Spleen (tissue), 11 donors: ENCODE measurements around the gene TFAP2B. TPM values are rescaled to one million over a fixed set of nuclear protein-coding genes. Genes with fewer than 3 reads are reported as not detected.

Experiments used
- DNase-seq: peaks from one replicate; pipeline ENCODE4 v3.0.0-alpha.2; 2020
- H3K27ac ChIP-seq, 8 donors: fragments of 200-600 bp; sonication (generic) in 7 of 8; 1 replicate in 4 of 8; 2 replicates in 4 of 8; pipeline versions ENCODE4 v1.5.0 to v1.8.0; 2016 to 2021; ENCODE audit warnings: inconsistent platforms in 4 of 8, mild to moderate bottlenecking in 4 of 8, moderate library complexity in 1 of 8
- H3K27me3 ChIP-seq, 7 donors: fragments of 200-600 bp; sonication (generic) in 6 of 7; replicated peaks in 1 of 7; 1 replicate in 4 of 7; 2 replicates in 3 of 7; pipeline versions ENCODE4 v1.5.0 to v1.8.0; 2016 to 2021; ENCODE audit warnings: inconsistent platforms in 3 of 7, mild to moderate bottlenecking in 1 of 7
- H3K36me3 ChIP-seq, 6 donors: fragments of 200-600 bp; sonication (generic) in 5 of 6; 1 replicate in 4 of 6; 2 replicates in 2 of 6; pipeline versions ENCODE4 v1.5.0 to v1.8.0; 2016 to 2021; ENCODE audit warnings: inconsistent platforms in 2 of 6
- H3K4me1 ChIP-seq, 6 donors: fragments of 200-600 bp; sonication (generic) in 5 of 6; 1 replicate in 3 of 6; 2 replicates in 3 of 6; pipeline versions ENCODE4 v1.5.0 to v1.8.0; 2016 to 2021; ENCODE audit warnings: inconsistent platforms in 3 of 6
- H3K4me3 ChIP-seq, 8 donors: fragments of 200-600 bp; sonication (generic) in 7 of 8; 1 replicate in 4 of 8; 2 replicates in 4 of 8; pipeline versions ENCODE4 v1.5.0 to v1.8.0; 2016 to 2021; ENCODE audit warnings: inconsistent platforms in 4 of 8, mild to moderate bottlenecking in 4 of 8, moderate library complexity in 2 of 8
- H3K9me3 ChIP-seq, 8 donors: fragments of 200-600 bp; sonication (generic) in 7 of 8; 1 replicate in 4 of 8; 2 replicates in 4 of 8; pipeline versions ENCODE4 v1.5.0 to v1.8.0; 2016 to 2021; ENCODE audit warnings: inconsistent platforms in 4 of 8
- POLR2A ChIP-seq, 3 donors: fragments of 450-650 bp; IDR thresholded peaks; one replicate each; pipeline ENCODE4 v1.5.1; 2017; ENCODE audit warnings: antibody characterized with exemption in 3 of 3, mild to moderate bottlenecking in 1 of 3
- POLR2AphosphoS5 ChIP-seq, 3 donors: sonication (generic); formaldehyde crosslinking; IDR thresholded peaks; one replicate each; pipeline ENCODE4 v1.5.1; 2017; ENCODE audit warnings: antibody characterized with exemption in 3 of 3
- WGBS, 5 donors: extraction: QIAGEN DNeasy Blood & Tissue Kit in 3 of 5; methylation state at CpG; one replicate each; pipeline versions ENCODE4 v1.1.5 to v1.1.7; 2013 to 2018; 5-methylcytosine and 5-hydroxymethylcytosine counted together
- intact Hi-C: fragments of 100-400 bp; cut with DNase I; formaldehyde crosslinking; loops from one replicate; pipeline ENCODE4 v1.15.0; 2023; ENCODE audit warnings: low total_unique reads
- polyA plus RNA-seq, 3 donors: library from polyadenylated mRNA; stranded (reverse); fragments of 200-250 nt; gene quantifications; one replicate each; pipeline ENCODE4 v1.2.1, GENCODE V29; 2013
- total RNA-seq, 7 donors: library from RNA; depleted of rRNA in 3 of 7; stranded (reverse); fragments of >200 nt in 3 of 7; fragmentation: NEBNext Ultra II Directional in 4 of 7; extraction: Animal tissue kit (Norgen Biotek cat#: 25700) in 4 of 7; gene quantifications; one replicate each; pipeline versions ENCODE4 v1.1.0 to v1.2.1, GENCODE V29; 2016 to 2021
- TF ChIP-seq, protein P1 (sequence below), 11 experiments: fragments of 200-600 bp in 7 of 11; fragments of 450-650 bp in 4 of 11; sonication (generic) in 4 of 11; IDR thresholded peaks in 8 of 11; conservative IDR thresholded peaks in 3 of 11; 1 replicate in 7 of 11; 2 replicates in 4 of 11; pipeline versions ENCODE4 v1.4.0 to v1.8.0; 2016 to 2021; ENCODE audit warnings: antibody characterized with exemption in 11 of 11, inconsistent platforms in 4 of 11, mild to moderate bottlenecking in 1 of 11
- donor health status: healthy with polysubstance abuse.
- donor health status: DM: no; HTN: no; CAD: no; lungs with moderate emphysema.
- donor health status: DM: no; HTN: no; CAD: no.
- donor health status: Bipolar disorder and iron deficiency.
- donor health status: healthy.
- donor health status: DM: no; HTN: no; CAD: no.
- donor health status: DM: yes; HTN: yes; CAD: no.

The TFAP2B gene
- total and polyA plus RNA-seq, 10 donors: not detected

GRCh38 chr6:50824552-50824951, 5.9 kb downstream of the TFAP2B start:
- 8 to 12% (median 10%) methylated on average over 2 of the region's 2 CpGs for WGBS, 5 donors
- intact Hi-C loops: no loop called here

DNA sequence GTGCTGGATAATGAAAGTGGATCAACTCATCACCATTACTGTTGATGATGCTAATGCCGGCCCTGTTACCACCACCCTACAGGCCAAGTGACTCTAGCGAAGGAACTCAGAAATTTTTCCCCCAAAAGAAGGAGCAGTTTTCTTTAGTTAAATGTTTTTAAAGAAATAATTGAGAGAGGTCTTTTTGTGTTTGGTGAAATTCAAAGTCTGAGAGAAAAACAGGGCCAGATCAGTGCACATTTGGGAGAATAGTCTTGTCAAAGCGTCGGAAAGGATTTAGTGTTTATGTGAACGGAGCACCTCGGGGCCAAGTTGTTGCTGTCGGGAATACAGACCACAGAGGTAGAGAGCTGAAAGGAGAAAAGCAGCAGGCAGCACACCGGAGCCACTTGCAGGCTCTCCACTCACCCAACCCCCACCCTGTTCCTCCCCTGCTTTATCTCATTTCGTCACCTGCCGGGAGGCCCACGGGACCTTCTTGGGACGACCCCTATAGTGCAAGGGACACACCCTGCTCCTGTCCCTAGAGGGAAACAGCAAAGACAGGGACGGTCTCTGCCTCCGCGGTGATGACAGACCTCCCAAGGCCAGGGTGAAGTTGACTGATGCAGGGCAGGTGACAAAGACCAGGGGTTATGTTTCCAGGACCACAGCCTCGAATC, 6.8 kb downstream of the TFAP2B start:
- 6 to 13% (median 8%) methylated on average over 16 of the region's 16 CpGs for WGBS, 5 donors
- Histone ChIP-seq H3K27me3 (peaks cover 0 to 100% (median 80%) of the 10 kb centered on the region in 7 donors), H3K9me3 (no peaks in the 10 kb centered on the region), H3K27ac (no peak overlapping the region), H3K4me1 (peaks cover 0 to 8% (median 3%) of the 10 kb centered on the region in 6 donors), H3K4me3 (no peak overlapping the region), H3K36me3 (no peaks in the 10 kb centered on the region)
- no peak for TF ChIP-seq POLR2A (IDR thresholded peaks at IDR 0.05)
- TF ChIP-seq POLR2AphosphoS5 (IDR thresholded peaks at IDR 0.05): no peak
- TF ChIP-seq, protein P1, sequence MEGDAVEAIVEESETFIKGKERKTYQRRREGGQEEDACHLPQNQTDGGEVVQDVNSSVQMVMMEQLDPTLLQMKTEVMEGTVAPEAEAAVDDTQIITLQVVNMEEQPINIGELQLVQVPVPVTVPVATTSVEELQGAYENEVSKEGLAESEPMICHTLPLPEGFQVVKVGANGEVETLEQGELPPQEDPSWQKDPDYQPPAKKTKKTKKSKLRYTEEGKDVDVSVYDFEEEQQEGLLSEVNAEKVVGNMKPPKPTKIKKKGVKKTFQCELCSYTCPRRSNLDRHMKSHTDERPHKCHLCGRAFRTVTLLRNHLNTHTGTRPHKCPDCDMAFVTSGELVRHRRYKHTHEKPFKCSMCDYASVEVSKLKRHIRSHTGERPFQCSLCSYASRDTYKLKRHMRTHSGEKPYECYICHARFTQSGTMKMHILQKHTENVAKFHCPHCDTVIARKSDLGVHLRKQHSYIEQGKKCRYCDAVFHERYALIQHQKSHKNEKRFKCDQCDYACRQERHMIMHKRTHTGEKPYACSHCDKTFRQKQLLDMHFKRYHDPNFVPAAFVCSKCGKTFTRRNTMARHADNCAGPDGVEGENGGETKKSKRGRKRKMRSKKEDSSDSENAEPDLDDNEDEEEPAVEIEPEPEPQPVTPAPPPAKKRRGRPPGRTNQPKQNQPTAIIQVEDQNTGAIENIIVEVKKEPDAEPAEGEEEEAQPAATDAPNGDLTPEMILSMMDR (IDR thresholded peaks at IDR 0.05 in 8 of 11, conservative IDR thresholded peaks at IDR 0.05 in 3 of 11): no peak
- intact Hi-C loops: no loop called here
- DNase-seq: no peak

More at GRCh38 chr6:50824552-50824951, 5.9 kb downstream of the TFAP2B start:
- DNase-seq: no peak
- no peak overlapping the region for H3K4me3 ChIP-seq
- H3K9me3 ChIP-seq: no peaks in the 10 kb centered on the region
- H3K27me3 ChIP-seq: peaks cover 0 to 100% (median 89%) of the 10 kb centered on the region in 7 donors
- H3K4me1 ChIP-seq: peaks cover 0 to 17% (median 12%) of the 10 kb centered on the region in 6 donors
- TF ChIP-seq, protein P1 (IDR thresholded peaks at IDR 0.05 in 8 of 11, conservative IDR thresholded peaks at IDR 0.05 in 3 of 11): no peak
- TF ChIP-seq POLR2A (IDR thresholded peaks at IDR 0.05): no peak
- H3K36me3 ChIP-seq: no peaks in the 10 kb centered on the region
- H3K27ac ChIP-seq: no peak overlapping the region

- no peak for DNase-seq
- intact Hi-C loops: no loop called here
- Histone ChIP-seq H3K27me3 (peaks cover 0 to 100% (median 79%) of the 10 kb centered on the region in 7 donors), H3K27ac (no peak overlapping the region), H3K4me1 (peaks cover 0 to 4% (median 0%) of the 10 kb centered on the region in 6 donors), H3K9me3 (no peaks in the 10 kb centered on the region), H3K4me3 (no peak overlapping the region), H3K36me3 (no peaks in the 10 kb centered on the region)
- TF ChIP-seq POLR2AphosphoS5 (IDR thresholded peaks at IDR 0.05) (no peak), POLR2A (IDR thresholded peaks at IDR 0.05) (no peak)
- TF ChIP-seq, protein P1 (IDR thresholded peaks at IDR 0.05 in 8 of 11, conservative IDR thresholded peaks at IDR 0.05 in 3 of 11): no peak
- WGBS, 5 donors: 10 to 22% (median 16%) methylated on average over 19 of the region's 19 CpGs
These were observed 7.5 kb downstream of the TFAP2B start for GRCh38 chr6:50826037-50826761.

DNA sequence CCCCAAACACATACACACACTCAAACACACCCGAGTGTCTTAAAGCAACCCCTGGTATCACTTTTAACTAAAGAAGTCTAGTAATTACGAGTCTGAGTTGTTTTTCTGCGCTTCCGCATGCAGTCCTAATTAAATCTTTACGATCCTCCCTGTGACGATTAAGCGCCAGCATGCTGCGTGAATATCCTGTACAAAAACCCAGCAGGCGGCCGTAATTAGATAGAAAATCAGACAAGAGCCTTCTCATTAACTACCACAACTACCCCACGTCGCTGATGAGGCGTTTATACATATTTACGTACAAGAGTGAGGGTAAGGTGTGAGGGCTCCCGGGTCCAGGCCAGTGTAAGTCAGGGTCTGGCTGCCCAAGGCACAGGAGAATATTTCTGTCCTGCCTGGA, 8.1 kb downstream of the TFAP2B start:
- TF ChIP-seq POLR2A (IDR thresholded peaks at IDR 0.05) (no peak), POLR2AphosphoS5 (IDR thresholded peaks at IDR 0.05) (no peak)
- TF ChIP-seq, protein P1 (IDR thresholded peaks at IDR 0.05 in 8 of 11, conservative IDR thresholded peaks at IDR 0.05 in 3 of 11): no peak
- 5 to 11% (median 8%) methylated on average over 15 of the region's 15 CpGs for WGBS, 5 donors
- intact Hi-C loops: no loop called here

More for the DNA sequence above, 8.1 kb downstream of the TFAP2B start:
- DNase-seq: no peak
- Histone ChIP-seq H3K27me3 (peaks cover 0 to 100% (median 76%) of the 10 kb centered on the region in 7 donors), H3K4me3 (no peak overlapping the region), H3K4me1 (peaks cover 0 to under 1% (median 0%) of the 10 kb centered on the region in 6 donors), H3K36me3 (no peaks in the 10 kb centered on the region), H3K27ac (no peak overlapping the region), H3K9me3 (no peaks in the 10 kb centered on the region)
